GM23338 (cell line): ENCODE measurements around the gene PHACTR2. TPM values are rescaled to one million over a fixed set of nuclear protein-coding genes. Genes with fewer than 3 reads are reported as not detected.

ENCODE experiments used
- ATAC-seq: fragments of 200-7000 bp; cut with Tn5 transposase; 3 replicates; pipeline ENCODE4 v1.9.1; 2020
- DNase-seq: peaks from one replicate; pipeline ENCODE4 v3.0.0-alpha.2; 2015; ENCODE audit warnings: low spot score
- H2AFZ ChIP-seq: fragments of 200-600 bp; sonication (generic); 2 replicates; pipeline ENCODE4 v1.8.0; 2016; ENCODE audit warnings: antibody characterized with exemption, mild to moderate bottlenecking, moderate library complexity
- H3F3A ChIP-seq: fragments of 200-600 bp; sonication (generic); replicated peaks from 2 replicates; pipeline ENCODE4 v1.8.0; 2017; ENCODE audit warnings: antibody characterized with exemption, mixed run types, low read depth
- H3K27ac ChIP-seq: fragments of 200-600 bp; sonication (generic); 2 replicates; pipeline ENCODE4 v1.6.1; 2016; ENCODE audit warnings: low read depth
- H3K27me3 ChIP-seq: fragments of 200-600 bp; sonication (generic); 2 replicates; pipeline ENCODE4 v1.8.0; 2016; ENCODE audit warnings: mild to moderate bottlenecking, mixed run types, moderate library complexity; ENCODE audit not compliant: insufficient read depth
- H3K36me3 ChIP-seq: fragments of 200-600 bp; sonication (generic); 2 replicates; pipeline ENCODE4 v1.8.0; 2016; ENCODE audit warnings: mild to moderate bottlenecking; ENCODE audit not compliant: insufficient read depth
- H3K4me1 ChIP-seq: fragments of 200-600 bp; sonication (generic); 2 replicates; pipeline ENCODE4 v1.8.0; 2016; ENCODE audit warnings: mild to moderate bottlenecking, moderate library complexity; ENCODE audit not compliant: insufficient read depth
- H3K4me2 ChIP-seq: fragments of 200-600 bp; sonication (generic); 2 replicates; pipeline ENCODE4 v1.7.1; 2017; ENCODE audit warnings: mixed run types
- H3K4me3 ChIP-seq: fragments of 200-600 bp; sonication (generic); 2 replicates; pipeline ENCODE4 v1.6.1; 2016; ENCODE audit warnings: mixed run types
- H3K79me2 ChIP-seq: fragments of 200-600 bp; sonication (generic); replicated peaks from 2 replicates; pipeline ENCODE4 v1.8.0; 2017; ENCODE audit warnings: mild to moderate bottlenecking; ENCODE audit not compliant: insufficient read depth
- H3K9me2 ChIP-seq: fragments of 200-600 bp; sonication (generic); 2 replicates; pipeline ENCODE4 v1.8.0; 2017; ENCODE audit not compliant: insufficient read depth
- H4K20me1 ChIP-seq: fragments of 200-600 bp; sonication (generic); replicated peaks from 2 replicates; pipeline ENCODE4 v1.8.0; 2017; ENCODE audit warnings: mild to moderate bottlenecking; ENCODE audit not compliant: insufficient read depth
- H3K27ac Mint-ChIP-seq: 2 replicates; pipeline ENCODE4 v1.8.0; 2020; ENCODE audit warnings: inconsistent platforms, mild to moderate bottlenecking, moderate library complexity, mixed read lengths
- H3K27me3 Mint-ChIP-seq: 3 replicates; pipeline ENCODE4 v1.8.0; 2022; ENCODE audit warnings: low read depth, mild to moderate bottlenecking, moderate library complexity, mixed read lengths, inconsistent platforms; ENCODE audit not compliant: insufficient read depth, poor library complexity
- H3K36me3 Mint-ChIP-seq: 3 replicates; pipeline ENCODE4 v1.8.0; 2021; ENCODE audit warnings: low read depth, mild to moderate bottlenecking, inconsistent platforms, moderate library complexity, mixed read lengths
- H3K4me1 Mint-ChIP-seq: 3 replicates; pipeline ENCODE4 v1.8.0; 2020; ENCODE audit warnings: mild to moderate bottlenecking, inconsistent platforms, mixed read lengths
- H3K4me3 Mint-ChIP-seq: 3 replicates; pipeline ENCODE4 v1.8.0; 2021; ENCODE audit warnings: moderate library complexity, mild to moderate bottlenecking, inconsistent platforms, mixed read lengths
- H3K9me3 Mint-ChIP-seq: 3 replicates; pipeline ENCODE4 v1.8.0; 2020; ENCODE audit warnings: moderate library complexity, mild to moderate bottlenecking, inconsistent platforms, mixed read lengths
- CREB1 ChIP-seq: fragments of 250-450 bp; sonication (Bioruptor Pico); IDR thresholded peaks from 2 replicates; pipeline ENCODE4 v1.5.0; 2020; ENCODE audit warnings: low read depth, mild to moderate bottlenecking, moderate library complexity
- EZH2 ChIP-seq: fragments of 200-600 bp; sonication (generic); IDR thresholded peaks from one replicate; pipeline ENCODE4 v1.8.0; 2017; ENCODE audit warnings: antibody characterized with exemption, mild to moderate bottlenecking, low read depth; ENCODE audit not compliant: unreplicated experiment
- EZH2phosphoT487 ChIP-seq: fragments of 200-600 bp; sonication (generic); IDR thresholded peaks from one replicate; pipeline ENCODE4 v1.8.1; 2018; ENCODE audit warnings: antibody characterized with exemption; ENCODE audit not compliant: unreplicated experiment
- JUNB ChIP-seq: IDR thresholded peaks from one replicate; pipeline ENCODE4 v1.6.1; 2016; ENCODE audit warnings: antibody characterized with exemption; ENCODE audit not compliant: unreplicated experiment
- NANOG ChIP-seq: IDR thresholded peaks from 2 replicates; pipeline ENCODE4 v1.6.1; 2016; ENCODE audit warnings: antibody characterized with exemption, borderline replicate concordance
- POLR2AphosphoS5 ChIP-seq: IDR thresholded peaks from 2 replicates; pipeline ENCODE4 v1.6.1; 2016; ENCODE audit warnings: antibody characterized with exemption, low read depth
- ZNF114 ChIP-seq: fragments of 250-450 bp; sonication (Bioruptor Pico); IDR thresholded peaks from 2 replicates; pipeline ENCODE4 v1.5.0; 2020; ENCODE audit warnings: mild to moderate bottlenecking, moderate library complexity
- polyA plus RNA-seq: library from polyadenylated mRNA; unstranded; fragments of >200 nt; fragmentation: Nextera tagmentation; extraction: Ambion mirVana; gene quantifications from 2 replicates; pipeline ENCODE4 v1.2.1, GENCODE V29; 2016
- total RNA-seq: library from RNA; depleted of rRNA; stranded (reverse); fragments of >200 nt; shearing (Covaris generic); gene quantifications from 2 replicates; pipeline ENCODE4 v1.2.3, GENCODE V29; 2014
- TF ChIP-seq, protein P1 (sequence below), 2 experiments: fragments of 200-600 bp in 1 of 2; sonication (generic) in 1 of 2; conservative IDR thresholded peaks; 2 replicates each; pipeline versions ENCODE4 v1.5.1 to v1.6.1; 2016 to 2017; ENCODE audit warnings: antibody characterized with exemption in 2 of 2, low read depth in 2 of 2, mild to moderate bottlenecking in 2 of 2, moderate library complexity in 1 of 2
- TF ChIP-seq, protein P2 (sequence below): IDR thresholded peaks from 2 replicates; pipeline ENCODE4 v1.6.1; 2016; ENCODE audit warnings: antibody characterized with exemption
- TF ChIP-seq, protein P3 (sequence below): fragments of 250-450 bp; sonication (Bioruptor Pico); IDR thresholded peaks from 2 replicates; pipeline ENCODE4 v1.5.0; 2020; ENCODE audit warnings: mild to moderate bottlenecking, moderate library complexity

PHACTR2 gene
- total and polyA plus RNA-seq, 2 experiments from 2014 or later: 67.7 to 105 TPM

DNA sequence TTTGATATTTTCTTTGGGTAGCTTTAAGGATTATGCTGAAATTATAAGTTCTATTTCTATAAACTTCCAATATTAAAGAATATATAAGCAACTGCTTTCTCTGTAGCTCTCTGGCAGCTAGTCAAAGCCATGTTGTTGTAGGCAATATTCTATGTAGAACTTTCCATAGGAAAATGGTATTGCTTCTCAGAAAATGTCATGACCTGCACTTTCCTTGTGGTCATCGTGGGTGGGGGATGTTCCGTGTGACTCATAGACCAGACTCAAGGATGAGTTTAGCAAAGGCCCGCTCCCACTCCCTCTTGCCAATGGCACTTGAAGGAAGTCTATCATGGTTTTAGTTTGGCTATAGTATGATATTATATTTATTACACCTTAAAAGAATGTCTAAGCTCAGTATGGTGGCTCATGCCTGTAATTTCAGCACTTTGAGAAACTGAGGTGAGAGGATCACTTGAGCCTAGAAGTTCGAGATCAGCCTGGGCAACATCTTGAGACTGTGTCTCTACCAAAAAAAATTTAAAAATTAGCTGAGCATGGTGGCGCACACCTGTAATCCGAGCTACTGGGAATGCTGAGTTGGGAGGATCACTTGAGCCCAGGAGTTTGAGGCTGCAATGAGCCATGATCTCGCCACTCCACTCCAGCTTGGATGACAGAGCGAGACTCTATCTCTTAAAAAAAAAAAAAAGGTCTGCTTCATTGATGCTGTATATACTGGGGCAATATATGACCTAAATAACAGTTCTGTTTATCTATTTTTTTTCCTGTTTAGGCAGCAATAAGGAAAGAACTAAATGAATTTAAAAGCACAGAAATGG is 128.7 kb downstream of the PHACTR2 start:
- Mint-ChIP-seq H3K9me3 (no peaks in the 10 kb centered on the region), H3K4me1 (peaks cover 22% of the 10 kb centered on the region), H3K27me3 (peaks cover 4% of the 10 kb centered on the region), H3K4me3 (no peak overlapping the region), H3K36me3 (peaks cover 34% of the 10 kb centered on the region), H3K27ac (no peak overlapping the region)
- Histone ChIP-seq H2AFZ (no peak overlapping the region), H3K27ac (no peak overlapping the region), H3K79me2 (no peaks in the 10 kb centered on the region), H3F3A (no peaks in the 10 kb centered on the region; the same call in 1 of the 2 replicates), H3K27me3 (no peaks in the 10 kb centered on the region), H3K9me2 (peaks cover 7% of the 10 kb centered on the region), H3K4me3 (no peak overlapping the region), H3K4me2 (no peak overlapping the region), H3K36me3 (peaks cover 3% of the 10 kb centered on the region; the same call in 1 of the 2 replicates), H3K4me1 (peaks cover 18% of the 10 kb centered on the region), H4K20me1 (no peaks in the 10 kb centered on the region)
- TF ChIP-seq EZH2phosphoT487: no peak
- no peak for TF ChIP-seq CREB1 (CRISPR knock-in tag)
- no peak for TF ChIP-seq JUNB
- TF ChIP-seq, protein P1, sequence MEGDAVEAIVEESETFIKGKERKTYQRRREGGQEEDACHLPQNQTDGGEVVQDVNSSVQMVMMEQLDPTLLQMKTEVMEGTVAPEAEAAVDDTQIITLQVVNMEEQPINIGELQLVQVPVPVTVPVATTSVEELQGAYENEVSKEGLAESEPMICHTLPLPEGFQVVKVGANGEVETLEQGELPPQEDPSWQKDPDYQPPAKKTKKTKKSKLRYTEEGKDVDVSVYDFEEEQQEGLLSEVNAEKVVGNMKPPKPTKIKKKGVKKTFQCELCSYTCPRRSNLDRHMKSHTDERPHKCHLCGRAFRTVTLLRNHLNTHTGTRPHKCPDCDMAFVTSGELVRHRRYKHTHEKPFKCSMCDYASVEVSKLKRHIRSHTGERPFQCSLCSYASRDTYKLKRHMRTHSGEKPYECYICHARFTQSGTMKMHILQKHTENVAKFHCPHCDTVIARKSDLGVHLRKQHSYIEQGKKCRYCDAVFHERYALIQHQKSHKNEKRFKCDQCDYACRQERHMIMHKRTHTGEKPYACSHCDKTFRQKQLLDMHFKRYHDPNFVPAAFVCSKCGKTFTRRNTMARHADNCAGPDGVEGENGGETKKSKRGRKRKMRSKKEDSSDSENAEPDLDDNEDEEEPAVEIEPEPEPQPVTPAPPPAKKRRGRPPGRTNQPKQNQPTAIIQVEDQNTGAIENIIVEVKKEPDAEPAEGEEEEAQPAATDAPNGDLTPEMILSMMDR (conservative IDR thresholded peaks at IDR 0.05; ENCODE audit: low read depth in 2 of 2): no peak
- TF ChIP-seq EZH2: no peak
- TF ChIP-seq POLR2AphosphoS5: no peak
- TF ChIP-seq, protein P2, sequence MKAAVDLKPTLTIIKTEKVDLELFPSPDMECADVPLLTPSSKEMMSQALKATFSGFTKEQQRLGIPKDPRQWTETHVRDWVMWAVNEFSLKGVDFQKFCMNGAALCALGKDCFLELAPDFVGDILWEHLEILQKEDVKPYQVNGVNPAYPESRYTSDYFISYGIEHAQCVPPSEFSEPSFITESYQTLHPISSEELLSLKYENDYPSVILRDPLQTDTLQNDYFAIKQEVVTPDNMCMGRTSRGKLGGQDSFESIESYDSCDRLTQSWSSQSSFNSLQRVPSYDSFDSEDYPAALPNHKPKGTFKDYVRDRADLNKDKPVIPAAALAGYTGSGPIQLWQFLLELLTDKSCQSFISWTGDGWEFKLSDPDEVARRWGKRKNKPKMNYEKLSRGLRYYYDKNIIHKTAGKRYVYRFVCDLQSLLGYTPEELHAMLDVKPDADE: no peak
- TF ChIP-seq ZNF114: no peak
- TF ChIP-seq NANOG: no peak
- TF ChIP-seq, protein P3, sequence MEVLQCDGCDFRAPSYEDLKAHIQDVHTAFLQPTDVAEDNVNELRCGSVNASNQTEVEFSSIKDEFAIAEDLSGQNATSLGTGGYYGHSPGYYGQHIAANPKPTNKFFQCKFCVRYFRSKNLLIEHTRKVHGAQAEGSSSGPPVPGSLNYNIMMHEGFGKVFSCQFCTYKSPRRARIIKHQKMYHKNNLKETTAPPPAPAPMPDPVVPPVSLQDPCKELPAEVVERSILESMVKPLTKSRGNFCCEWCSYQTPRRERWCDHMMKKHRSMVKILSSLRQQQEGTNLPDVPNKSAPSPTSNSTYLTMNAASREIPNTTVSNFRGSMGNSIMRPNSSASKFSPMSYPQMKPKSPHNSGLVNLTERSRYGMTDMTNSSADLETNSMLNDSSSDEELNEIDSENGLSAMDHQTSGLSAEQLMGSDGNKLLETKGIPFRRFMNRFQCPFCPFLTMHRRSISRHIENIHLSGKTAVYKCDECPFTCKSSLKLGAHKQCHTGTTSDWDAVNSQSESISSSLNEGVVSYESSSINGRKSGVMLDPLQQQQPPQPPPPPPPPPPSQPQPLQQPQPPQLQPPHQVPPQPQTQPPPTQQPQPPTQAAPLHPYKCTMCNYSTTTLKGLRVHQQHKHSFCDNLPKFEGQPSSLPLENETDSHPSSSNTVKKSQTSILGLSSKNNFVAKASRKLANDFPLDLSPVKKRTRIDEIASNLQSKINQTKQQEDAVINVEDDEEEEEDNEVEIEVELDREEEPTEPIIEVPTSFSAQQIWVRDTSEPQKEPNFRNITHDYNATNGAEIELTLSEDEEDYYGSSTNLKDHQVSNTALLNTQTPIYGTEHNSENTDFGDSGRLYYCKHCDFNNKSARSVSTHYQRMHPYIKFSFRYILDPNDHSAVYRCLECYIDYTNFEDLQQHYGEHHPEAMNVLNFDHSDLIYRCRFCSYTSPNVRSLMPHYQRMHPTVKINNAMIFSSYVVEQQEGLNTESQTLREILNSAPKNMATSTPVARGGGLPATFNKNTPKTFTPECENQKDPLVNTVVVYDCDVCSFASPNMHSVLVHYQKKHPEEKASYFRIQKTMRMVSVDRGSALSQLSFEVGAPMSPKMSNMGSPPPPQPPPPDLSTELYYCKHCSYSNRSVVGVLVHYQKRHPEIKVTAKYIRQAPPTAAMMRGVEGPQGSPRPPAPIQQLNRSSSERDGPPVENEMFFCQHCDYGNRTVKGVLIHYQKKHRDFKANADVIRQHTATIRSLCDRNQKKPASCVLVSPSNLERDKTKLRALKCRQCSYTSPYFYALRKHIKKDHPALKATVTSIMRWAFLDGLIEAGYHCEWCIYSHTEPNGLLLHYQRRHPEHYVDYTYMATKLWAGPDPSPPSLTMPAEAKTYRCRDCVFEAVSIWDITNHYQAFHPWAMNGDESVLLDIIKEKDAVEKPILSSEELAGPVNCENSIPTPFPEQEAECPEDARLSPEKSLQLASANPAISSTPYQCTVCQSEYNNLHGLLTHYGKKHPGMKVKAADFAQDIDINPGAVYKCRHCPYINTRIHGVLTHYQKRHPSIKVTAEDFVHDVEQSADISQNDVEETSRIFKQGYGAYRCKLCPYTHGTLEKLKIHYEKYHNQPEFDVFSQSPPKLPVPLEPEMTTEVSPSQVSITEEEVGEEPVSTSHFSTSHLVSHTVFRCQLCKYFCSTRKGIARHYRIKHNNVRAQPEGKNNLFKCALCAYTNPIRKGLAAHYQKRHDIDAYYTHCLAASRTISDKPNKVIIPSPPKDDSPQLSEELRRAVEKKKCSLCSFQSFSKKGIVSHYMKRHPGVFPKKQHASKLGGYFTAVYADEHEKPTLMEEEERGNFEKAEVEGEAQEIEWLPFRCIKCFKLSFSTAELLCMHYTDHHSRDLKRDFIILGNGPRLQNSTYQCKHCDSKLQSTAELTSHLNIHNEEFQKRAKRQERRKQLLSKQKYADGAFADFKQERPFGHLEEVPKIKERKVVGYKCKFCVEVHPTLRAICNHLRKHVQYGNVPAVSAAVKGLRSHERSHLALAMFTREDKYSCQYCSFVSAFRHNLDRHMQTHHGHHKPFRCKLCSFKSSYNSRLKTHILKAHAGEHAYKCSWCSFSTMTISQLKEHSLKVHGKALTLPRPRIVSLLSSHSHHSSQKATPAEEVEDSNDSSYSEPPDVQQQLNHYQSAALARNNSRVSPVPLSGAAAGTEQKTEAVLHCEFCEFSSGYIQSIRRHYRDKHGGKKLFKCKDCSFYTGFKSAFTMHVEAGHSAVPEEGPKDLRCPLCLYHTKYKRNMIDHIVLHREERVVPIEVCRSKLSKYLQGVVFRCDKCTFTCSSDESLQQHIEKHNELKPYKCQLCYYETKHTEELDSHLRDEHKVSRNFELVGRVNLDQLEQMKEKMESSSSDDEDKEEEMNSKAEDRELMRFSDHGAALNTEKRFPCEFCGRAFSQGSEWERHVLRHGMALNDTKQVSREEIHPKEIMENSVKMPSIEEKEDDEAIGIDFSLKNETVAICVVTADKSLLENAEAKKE (CRISPR knock-in tag): no peak
- DNase-seq: no peak
- ATAC-seq: no peak
